GM12878 (cell line): ENCODE measurements around the gene PCBD1. TPM values are rescaled to one million over a fixed set of nuclear protein-coding genes. Genes with fewer than 3 reads are reported as not detected.
"Not testable (repeated sequence)": the region's sequence is repeated elsewhere in the genome, so short reads cannot be mapped to it uniquely, and the experiment has no call there.

ENCODE experiments used
- ATAC-seq: fragments of 200-7000 bp; cut with Tn5 transposase; 3 replicates; pipeline ENCODE4 v1.9.1; 2020; ENCODE audit warnings: mild to moderate bottlenecking, moderate library complexity
- BruUV-seq: library from RNA; stranded (reverse); fragments of 400-500 nt; replicated peaks from 2 replicates; lab custom pipeline; 2021; lab: Mats Ljungman, UMichigan
- CTCF ChIA-PET: fragments of 300-600 bp; sonication (Branson Sonifier 250); formaldehyde crosslinking; extraction: SDS; loops from one replicate; lab custom pipeline; 2021; ENCODE audit warnings: inconsistent platforms; lab: Yijun Ruan, JAX
- POLR2A ChIA-PET: fragments of 350-600 bp; formaldehyde crosslinking; extraction: SDS; loops from one replicate; lab custom pipeline; 2021; ENCODE audit warnings: inconsistent platforms; lab: Charles Lee
- RAD21 ChIA-PET: fragments of 300-600 bp; sonication (Branson Sonifier 250); formaldehyde crosslinking; loops from one replicate; lab custom pipeline; 2023; ENCODE audit warnings: antibody characterized with exemption; ENCODE audit not compliant: unreplicated experiment; lab: Charles Lee
- SMC1A ChIA-PET: fragments of 300-600 bp; sonication (Branson Sonifier 250); formaldehyde crosslinking; loops from one replicate; lab custom pipeline; 2023; ENCODE audit not compliant: unreplicated experiment, uncharacterized antibody; lab: Charles Lee
- DNase-seq: peaks from one replicate; pipeline ENCODE4 v3.0.0-alpha.2; 2011; ENCODE audit warnings: low read depth, low spot score
- FAIRE-seq: peaks from 3 replicates; lab custom pipeline; 2011; peaks lifted over from hg19 to GRCh38; lab: Jason Lieb, UNC
- H2AFZ ChIP-seq: 2 replicates; pipeline ENCODE4 v1.6.0; 2011; ENCODE audit warnings: low read depth, low read length, control low read depth; ENCODE audit not compliant: control insufficient read depth
- H3K27ac ChIP-seq: 2 replicates; pipeline ENCODE4 v1.5.1; 2011; ENCODE audit warnings: control low read depth; ENCODE audit not compliant: control insufficient read depth, insufficient read depth
- H3K27me3 ChIP-seq, 2 experiments: replicated peaks in 1 of 2; 2 replicates each; pipeline versions ENCODE4 v1.6.0 to v1.6.1; 2011; ENCODE audit warnings: low read length in 1 of 2; ENCODE audit not compliant: control insufficient read depth in 2 of 2, insufficient read depth in 2 of 2
- H3K36me3 ChIP-seq, 2 experiments: 2 replicates each; pipeline ENCODE4 v1.5.1; 2011; ENCODE audit warnings: low read length in 1 of 2; ENCODE audit not compliant: control insufficient read depth in 2 of 2, insufficient read depth in 2 of 2
- H3K4me1 ChIP-seq: 2 replicates; pipeline ENCODE4 v1.6.1; 2011; ENCODE audit warnings: mild to moderate bottlenecking, low read length, moderate library complexity, mixed read lengths; ENCODE audit not compliant: control insufficient read depth, insufficient read depth
- H3K4me2 ChIP-seq: 2 replicates; pipeline ENCODE4 v1.6.0; 2011; ENCODE audit warnings: control low read depth; ENCODE audit not compliant: control insufficient read depth, insufficient read depth
- H3K4me3 ChIP-seq: fragments of 200-600 bp; sonication (generic); 2 replicates; pipeline ENCODE4 v1.5.1; 2016
- H3K79me2 ChIP-seq: 2 replicates; pipeline ENCODE4 v1.6.0; 2011; ENCODE audit warnings: low read length; ENCODE audit not compliant: control insufficient read depth, insufficient read depth
- H3K9ac ChIP-seq: 2 replicates; pipeline ENCODE4 v1.8.0; 2011; ENCODE audit warnings: low read length, control low read depth, mixed read lengths; ENCODE audit not compliant: control insufficient read depth, insufficient read depth
- H3K9me3 ChIP-seq: replicated peaks from 3 replicates; pipeline ENCODE4 v1.5.1; 2011; ENCODE audit warnings: mild to moderate bottlenecking, low read length; ENCODE audit not compliant: control insufficient read depth, insufficient read depth
- H4K20me1 ChIP-seq: 2 replicates; pipeline ENCODE4 v1.6.0; 2011; ENCODE audit not compliant: control insufficient read depth, insufficient read depth
- ATF7 ChIP-seq: fragments of 450-650 bp; IDR thresholded peaks from 2 replicates; pipeline ENCODE4 v1.6.1; 2016; ENCODE audit warnings: low read depth, mild to moderate bottlenecking
- CHD1 ChIP-seq: IDR thresholded peaks from 2 replicates; pipeline ENCODE4 v1.6.1; 2012; ENCODE audit warnings: low read depth, low read length, improper control_type of control experiment
- EED ChIP-seq: sonication (generic); IDR thresholded peaks from 2 replicates; pipeline ENCODE4 v1.6.1; 2016; ENCODE audit warnings: antibody characterized with exemption, low read depth
- MYB ChIP-seq: fragments of 150-350 bp; IDR thresholded peaks from 2 replicates; pipeline ENCODE4 v1.6.1; 2014; ENCODE audit warnings: mild to moderate bottlenecking, low read depth, low read length, borderline replicate concordance
- NR2C2 ChIP-seq: IDR thresholded peaks from 2 replicates; pipeline ENCODE4 v1.6.1; 2011; ENCODE audit warnings: borderline replicate concordance, low read depth; ENCODE audit not compliant: control insufficient read depth, insufficient read length
- NRF1 ChIP-seq: conservative IDR thresholded peaks from 2 replicates; pipeline ENCODE4 v1.6.1; 2011; ENCODE audit warnings: mild to moderate bottlenecking, low read depth, low read length, improper control_type of control experiment
- RBBP5 ChIP-seq: fragments of 200-600 bp; sonication (generic); conservative IDR thresholded peaks from 2 replicates; pipeline ENCODE4 v1.6.1; 2016
- SMC3 ChIP-seq: IDR thresholded peaks from 2 replicates; pipeline ENCODE4 v1.6.1; 2011; ENCODE audit warnings: low read length, improper control_type of control experiment, borderline replicate concordance
- ZNF24 ChIP-seq: fragments of 450-650 bp; IDR thresholded peaks from 2 replicates; pipeline ENCODE4 v1.6.1; 2017; ENCODE audit warnings: antibody characterized with exemption, mild to moderate bottlenecking
- WGBS: methylation state at CpG from one replicate; pipeline ENCODE4 v1.1.6; 2016; ENCODE audit warnings: low lambda C conversion rate; ENCODE audit not compliant: insufficient replicate concordance, insufficient coverage; ENCODE audit errors: missing lambda C conversion rate; 5-methylcytosine and 5-hydroxymethylcytosine counted together
- in situ Hi-C: fragments of 300-500 bp; cut with MboI; formaldehyde crosslinking; loops from 9 replicates; pipeline ENCODE4 v1.14.3; 2018; ENCODE audit warnings: mixed read lengths
- intact Hi-C: fragments of 100-400 bp; cut with micrococcal nuclease; formaldehyde crosslinking; loops from one replicate; pipeline ENCODE4 v1.14.2; 2022; ENCODE audit not compliant: unreplicated experiment
- polyA plus RNA-seq, 11 experiments: library from polyadenylated mRNA; depleted of rRNA in 4 of 11; unstranded in 6 of 11; stranded (reverse) in 5 of 11; fragments of >200 nt; fragmentation: Nextera tagmentation in 4 of 11; fragmentation: Illumina TruSeq in 1 of 11; extraction: Ambion mirVana in 4 of 11; extraction: Trizol in 1 of 11; gene quantifications; 1 replicate in 1 of 11; 2 replicates in 10 of 11; pipeline versions ENCODE4 v1.2.1 to v1.2.3, GENCODE V29; 2011 to 2016; ENCODE audit warnings: inconsistent platforms in 2 of 11, missing spikeins in 2 of 11, low read depth in 1 of 11
- total RNA-seq, 4 experiments: library from RNA; depleted of rRNA in 3 of 4; stranded (reverse); fragments of >200 nt in 3 of 4; fragmentation: Illumina TruSeq in 1 of 4; extraction: Trizol in 1 of 4; gene quantifications; 2 replicates each; pipeline versions ENCODE4 v1.2.1 to v1.2.3, GENCODE V29; 2013 to 2021
- TF ChIP-seq, protein P1 (sequence below): fragments of 450-650 bp; IDR thresholded peaks from 2 replicates; pipeline ENCODE4 v1.6.1; 2017; ENCODE audit warnings: low read depth, mild to moderate bottlenecking, moderate library complexity

PCBD1 gene
- total and polyA plus RNA-seq, 10 of the 15 experiments (the other 5 are each of a cell fraction or from before 2014, with no cell fraction given): 5.6 to 66.8 (median 34.2) TPM

DNA sequence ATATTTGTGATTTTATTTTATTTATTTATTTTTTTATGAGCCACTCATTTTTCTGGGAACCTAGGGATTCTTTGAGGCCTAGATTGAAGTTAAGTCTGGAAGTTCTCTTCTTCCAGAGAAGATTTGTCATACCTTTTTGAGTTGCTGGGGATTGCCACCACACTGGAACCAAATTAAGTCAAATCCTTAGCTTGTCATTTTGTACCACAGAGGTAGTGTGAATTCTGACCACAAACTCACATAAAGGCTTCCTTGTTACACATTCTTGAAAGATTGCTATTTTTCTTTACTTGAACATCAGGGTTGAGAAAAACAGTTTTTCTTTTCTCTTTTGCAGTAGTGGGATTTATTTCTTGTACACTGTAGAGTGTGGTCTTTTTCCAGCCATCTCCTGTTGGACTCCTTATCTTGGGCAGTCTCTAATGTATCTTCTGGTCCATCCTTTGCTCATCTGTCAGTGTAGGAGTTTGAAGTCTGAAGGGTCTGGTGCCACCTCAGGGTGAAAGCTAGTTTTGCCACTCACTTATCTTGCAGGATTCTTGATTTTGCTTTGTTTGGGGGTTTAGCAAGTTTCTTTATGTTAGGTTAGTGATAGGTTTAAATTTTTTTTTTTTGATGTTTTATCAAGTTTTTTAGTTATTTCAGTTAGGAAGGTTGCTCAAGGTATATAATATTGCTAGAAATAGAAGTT, 24.8 kb downstream of the PCBD1 start:
- in situ Hi-C loops (no loop called here), intact Hi-C loops (no loop called here)
- Histone ChIP-seq H3K9ac (no peak overlapping the region), H2AFZ (no peak overlapping the region), H3K4me1 (no peaks in the 10 kb centered on the region), H3K27me3 (no peaks in the 10 kb centered on the region), H4K20me1 (no peaks in the 10 kb centered on the region), H3K27ac (no peak overlapping the region), H3K79me2 (no peaks in the 10 kb centered on the region), H3K36me3 (no peaks in the 10 kb centered on the region; a peak in 1 of 4 replicates), H3K9me3 (no peaks in the 10 kb centered on the region), H3K4me3 (no peak overlapping the region), H3K4me2 (no peak overlapping the region)
- BruUV-seq: no TSS peak
- ATAC-seq (no peak), FAIRE-seq (no peak), DNase-seq (no peak)
- TF ChIP-seq, protein P1, sequence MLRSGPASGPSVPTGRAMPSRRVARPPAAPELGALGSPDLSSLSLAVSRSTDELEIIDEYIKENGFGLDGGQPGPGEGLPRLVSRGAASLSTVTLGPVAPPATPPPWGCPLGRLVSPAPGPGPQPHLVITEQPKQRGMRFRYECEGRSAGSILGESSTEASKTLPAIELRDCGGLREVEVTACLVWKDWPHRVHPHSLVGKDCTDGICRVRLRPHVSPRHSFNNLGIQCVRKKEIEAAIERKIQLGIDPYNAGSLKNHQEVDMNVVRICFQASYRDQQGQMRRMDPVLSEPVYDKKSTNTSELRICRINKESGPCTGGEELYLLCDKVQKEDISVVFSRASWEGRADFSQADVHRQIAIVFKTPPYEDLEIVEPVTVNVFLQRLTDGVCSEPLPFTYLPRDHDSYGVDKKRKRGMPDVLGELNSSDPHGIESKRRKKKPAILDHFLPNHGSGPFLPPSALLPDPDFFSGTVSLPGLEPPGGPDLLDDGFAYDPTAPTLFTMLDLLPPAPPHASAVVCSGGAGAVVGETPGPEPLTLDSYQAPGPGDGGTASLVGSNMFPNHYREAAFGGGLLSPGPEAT: no peak
- TF ChIP-seq SMC3 (no peak), ATF7 (no peak), ZNF24 (no peak), MYB (no peak), CHD1 (no peak), NR2C2 (no peak), EED (no peak), RBBP5 (no peak), NRF1 (no peak)
- ChIA-PET CTCF (interaction anchor here (1.4 kb wide), 1 partner anchor 402 kb away, joined by 3 read pairs; no protein-coding TSS in a partner anchor), SMC1A (interaction anchor here (1.1 to 1.8 kb wide), 3 partner anchors 8 to 46 kb away, joined by 3 to 4 read pairs (median 4); no protein-coding TSS in a partner anchor), RAD21 (no interaction called here), POLR2A (interaction anchor here (0.5 kb wide), 1 partner anchor 691 kb away, joined by 4 read pairs; no protein-coding TSS in a partner anchor)

DNA sequence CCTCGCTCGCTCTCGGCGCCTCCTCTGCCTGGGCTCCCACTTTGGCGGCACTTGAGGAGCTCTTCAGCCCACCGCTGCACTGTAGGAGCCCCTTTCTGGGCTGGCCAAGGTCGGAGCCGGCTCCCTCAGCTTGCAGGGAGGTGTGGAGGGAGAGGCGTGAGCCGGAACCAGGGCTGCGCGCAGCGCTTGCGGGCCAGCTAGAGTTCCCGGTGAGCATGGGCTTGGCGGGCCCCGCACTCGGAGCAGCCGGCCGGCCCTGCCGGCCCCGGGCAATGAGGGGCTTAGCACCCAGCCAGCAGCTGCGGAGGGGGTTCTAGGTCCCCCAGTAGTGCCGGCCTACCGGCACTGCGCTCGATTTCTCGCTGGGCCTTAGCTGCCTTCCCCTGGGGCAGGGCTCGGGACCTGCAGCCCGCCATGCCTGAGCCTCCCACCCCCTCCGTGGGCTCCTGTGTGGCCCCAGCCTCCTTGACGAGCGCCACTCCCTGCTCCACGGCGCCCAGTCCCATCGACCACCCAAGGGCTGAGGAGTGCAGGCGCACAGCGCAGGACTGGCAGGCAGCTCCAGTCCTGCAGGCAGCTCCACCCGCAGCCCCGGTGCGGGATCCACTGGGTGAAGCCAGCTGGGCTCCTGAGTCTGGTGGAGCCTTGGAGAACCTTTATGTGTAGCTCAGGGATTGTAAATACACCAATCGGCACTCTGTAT, 26.7 kb downstream of the PCBD1 start:
- SMC1A ChIA-PET, H3K9me3 ChIP-seq, BruUV-seq, in situ Hi-C loops, H3K4me3 ChIP-seq, H3K27me3 ChIP-seq, H3K79me2 ChIP-seq, RAD21 ChIA-PET, FAIRE-seq, DNase-seq, H4K20me1 ChIP-seq, CTCF ChIA-PET, H3K4me1 ChIP-seq, H2AFZ ChIP-seq, intact Hi-C loops, ATAC-seq, H3K9ac ChIP-seq, H3K27ac ChIP-seq, H3K4me2 ChIP-seq, H3K36me3 ChIP-seq: not testable (repeated sequence)
- POLR2A ChIA-PET: interaction anchor here (0.6 kb wide), 1 partner anchor 29 kb away, joined by 3 read pairs; no protein-coding TSS in a partner anchor
- WGBS: 97% methylated on average over 23 of the region's 42 CpGs
